ENCODE measurements around the gene NPRL2. TPM values are rescaled to one million over a fixed set of nuclear protein-coding genes. Genes with fewer than 3 reads are reported as not detected.

NPRL2 gene
- total and polyA plus RNA-seq, 2 of the 8 experiments (the other 6 are each of a cell fraction or from before 2014, with no cell fraction given), result 28.4 to 51.4 TPM

- TF ChIP-seq CHD7 (IDR thresholded peaks at IDR 0.05; ENCODE audit: insufficient replicate concordance, low read length) (no peak), CTBP2 (IDR thresholded peaks at IDR 0.05; ENCODE audit: borderline replicate concordance, insufficient read depth, insufficient read length, low read length) (no peak), SAP30 (IDR thresholded peaks at IDR 0.05; ENCODE audit: insufficient read depth, insufficient replicate concordance, low read length) (no peak), FOSL1 (IDR thresholded peaks at IDR 0.05; ENCODE audit: insufficient read depth, low read depth, low read length) (no peak), NANOG (IDR thresholded peaks at IDR 0.05; ENCODE audit: insufficient read depth, low read depth, low read length, poor library complexity, severe bottlenecking) (no peak), RNF2 (IDR thresholded peaks at IDR 0.05; ENCODE audit: borderline replicate concordance, low read depth, low read length, missing control alignments, poor library complexity, severe bottlenecking) (no peak), BACH1 (IDR thresholded peaks at IDR 0.05; ENCODE audit: low read length) (no peak), NRF1 (IDR thresholded peaks at IDR 0.05; ENCODE audit: low read depth, low read length) (no peak), CHD1 (IDR thresholded peaks at IDR 0.05; ENCODE audit: low read depth, low read length) (no peak)
These were observed 3.7 kb upstream of the NPRL2 start (continued) for GRCh38 chr3:50354186-50354764.

All from H1 (cell line).